HG03097 (cell line): ENCODE data around the gene ADAMTS9.

Experiments used
- ATAC-seq: cut with Tn5 transposase; IDR thresholded peaks from one replicate; pipeline ENCODE4 v1.9.1; 2021; ENCODE audit not compliant: unreplicated experiment, low FRiP score

The ADAMTS9 gene

DNA sequence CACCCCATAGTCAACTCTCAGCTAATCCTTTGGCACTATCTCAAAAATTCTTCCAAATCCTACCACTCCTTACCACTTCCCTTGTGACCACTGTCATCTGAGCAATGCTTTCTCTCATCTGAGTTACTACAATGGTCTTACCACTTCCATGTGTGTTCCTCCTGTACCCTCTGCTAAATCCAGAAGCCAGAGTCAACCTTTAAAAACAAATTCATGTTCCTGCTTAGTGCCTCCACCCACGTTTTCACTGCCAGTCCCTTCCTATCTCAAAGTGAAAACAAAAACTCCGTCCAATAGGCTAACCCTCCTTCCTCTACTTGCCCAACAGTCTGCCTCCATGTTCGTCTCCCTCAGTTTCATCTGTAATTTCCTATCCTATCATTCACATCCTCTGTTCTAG is 109.0 kb downstream of the ADAMTS9 start:
- ATAC-seq, result no peak

DNA sequence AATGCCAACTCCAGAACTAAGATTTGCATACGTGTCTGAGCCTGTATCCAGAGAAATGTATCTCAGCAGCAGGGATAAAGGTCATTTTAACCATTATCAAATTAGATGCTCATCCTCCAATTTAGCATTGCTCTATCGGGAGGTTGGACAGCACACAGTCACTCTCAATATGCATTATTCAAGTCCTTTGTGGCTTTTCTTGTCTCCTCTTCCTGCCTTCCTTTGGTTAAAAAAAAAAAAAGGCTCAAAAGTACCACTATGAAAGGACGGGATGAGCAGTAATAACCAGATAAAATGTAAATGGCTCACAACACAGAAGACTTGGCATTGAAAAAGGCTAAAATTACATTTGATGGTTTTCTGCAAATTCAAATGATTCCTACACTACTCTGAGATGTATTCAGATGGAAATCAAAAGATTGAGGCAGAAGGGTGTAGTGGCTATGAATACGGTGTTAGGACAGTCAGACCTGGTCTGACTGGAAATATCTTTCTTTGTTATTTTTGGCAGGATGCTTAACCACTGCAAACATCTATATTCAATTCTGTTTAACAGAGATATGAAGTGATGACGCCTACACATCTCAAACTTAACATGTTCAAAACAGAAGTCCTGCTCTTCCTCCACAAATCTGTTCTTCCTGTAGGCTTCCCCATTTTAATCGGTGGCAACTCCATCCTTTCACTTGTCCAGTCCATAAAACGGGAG is 109.6 kb downstream of the ADAMTS9 start:
- ATAC-seq, result no peak

DNA sequence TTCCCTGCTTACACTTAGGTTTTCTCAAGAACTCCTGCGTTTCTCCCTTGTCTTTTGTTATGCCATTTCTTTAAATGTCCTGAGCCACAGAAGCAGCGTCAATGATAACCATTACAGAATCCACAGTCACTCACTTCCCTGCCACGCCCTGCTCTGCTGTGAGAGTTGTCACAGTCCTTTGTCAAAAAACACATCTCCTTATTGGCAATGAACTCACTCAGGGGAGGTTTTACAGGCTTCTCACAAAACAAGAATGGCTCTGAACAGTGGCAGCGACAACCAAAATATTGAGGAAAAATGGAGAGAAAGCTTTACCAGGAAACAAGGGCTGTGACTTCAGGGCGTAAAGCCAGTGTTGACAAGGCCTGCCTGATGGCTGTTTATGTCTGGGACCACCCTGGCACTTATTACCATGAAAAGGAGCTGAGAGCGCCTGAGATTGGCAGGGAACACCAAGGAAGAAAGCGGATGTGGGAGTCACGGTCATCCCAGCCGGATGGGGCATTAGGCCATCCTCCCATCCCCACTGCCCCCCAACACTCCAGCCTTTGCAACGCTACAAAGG is 111.5 kb downstream of the ADAMTS9 start:
- ATAC-seq, result no peak

DNA sequence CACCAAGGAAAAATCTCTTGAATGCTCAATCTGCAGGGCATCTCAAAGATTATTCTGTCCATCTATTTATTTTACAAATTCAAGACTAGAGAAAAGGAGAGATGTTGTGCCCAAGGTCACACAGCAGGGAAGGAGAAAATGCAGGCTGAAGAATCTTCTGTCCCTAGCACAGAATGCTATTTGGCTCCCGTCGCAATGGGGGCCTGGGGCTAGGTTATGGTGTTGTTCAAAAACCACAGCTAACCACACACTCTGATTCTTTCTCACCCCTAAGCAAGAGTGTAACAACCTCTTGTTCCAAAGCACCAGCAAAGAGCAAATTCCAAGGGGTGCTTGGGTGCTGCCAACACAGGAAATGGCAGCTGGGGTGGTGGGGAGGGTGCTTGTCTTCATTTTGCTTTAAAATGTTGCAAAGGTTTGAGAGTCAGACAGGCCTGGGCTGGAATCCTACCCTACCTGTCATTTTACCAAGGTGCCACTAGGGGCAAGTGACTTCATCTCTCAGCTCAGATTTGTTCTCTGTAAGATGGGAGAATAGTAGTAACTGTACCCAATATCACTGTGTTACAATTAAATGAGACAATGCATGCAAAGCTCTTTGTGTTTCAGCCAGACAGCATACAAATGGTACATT is 112.5 kb downstream of the ADAMTS9 start:
- no peak for ATAC-seq

DNA sequence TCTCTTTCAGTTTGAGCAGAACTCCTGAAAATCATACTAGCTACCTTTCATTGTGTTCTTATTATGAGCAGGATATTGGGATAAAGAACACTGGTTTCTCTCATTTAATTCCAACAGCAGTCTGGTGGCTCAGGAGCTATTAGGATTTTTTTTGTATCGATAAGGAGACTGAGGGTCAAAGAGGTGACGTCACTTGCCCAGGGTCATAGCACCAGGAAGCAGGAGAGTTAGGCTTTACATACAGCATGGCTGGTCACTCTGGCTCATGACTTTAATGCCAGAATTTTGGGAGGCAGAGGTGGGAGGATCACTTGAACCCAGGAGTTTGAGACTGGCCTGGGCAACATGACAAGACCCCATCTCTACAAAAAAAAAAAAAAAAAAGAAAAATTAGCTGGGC is 113.6 kb downstream of the ADAMTS9 start:
- ATAC-seq, result no peak

DNA sequence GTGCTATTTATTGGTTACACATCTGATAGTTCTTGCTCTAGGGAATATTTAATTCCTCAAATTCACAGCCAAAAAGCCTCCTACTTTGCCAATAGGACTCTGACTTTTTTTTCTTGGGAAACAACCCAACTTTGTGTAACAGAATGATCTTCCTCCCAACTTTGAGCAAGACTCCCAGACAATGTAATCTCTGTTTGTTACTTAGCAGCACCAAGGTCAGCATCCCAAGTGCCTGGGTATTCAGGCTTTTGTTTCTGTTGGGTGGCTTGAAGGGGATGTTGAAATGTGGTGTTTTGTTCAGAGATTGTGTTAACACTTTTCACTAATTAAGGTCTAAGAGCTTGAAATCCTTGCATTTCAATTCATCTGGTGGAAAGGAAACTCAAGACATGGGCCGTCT is 115.8 kb downstream of the ADAMTS9 start:
- ATAC-seq, result no peak

DNA sequence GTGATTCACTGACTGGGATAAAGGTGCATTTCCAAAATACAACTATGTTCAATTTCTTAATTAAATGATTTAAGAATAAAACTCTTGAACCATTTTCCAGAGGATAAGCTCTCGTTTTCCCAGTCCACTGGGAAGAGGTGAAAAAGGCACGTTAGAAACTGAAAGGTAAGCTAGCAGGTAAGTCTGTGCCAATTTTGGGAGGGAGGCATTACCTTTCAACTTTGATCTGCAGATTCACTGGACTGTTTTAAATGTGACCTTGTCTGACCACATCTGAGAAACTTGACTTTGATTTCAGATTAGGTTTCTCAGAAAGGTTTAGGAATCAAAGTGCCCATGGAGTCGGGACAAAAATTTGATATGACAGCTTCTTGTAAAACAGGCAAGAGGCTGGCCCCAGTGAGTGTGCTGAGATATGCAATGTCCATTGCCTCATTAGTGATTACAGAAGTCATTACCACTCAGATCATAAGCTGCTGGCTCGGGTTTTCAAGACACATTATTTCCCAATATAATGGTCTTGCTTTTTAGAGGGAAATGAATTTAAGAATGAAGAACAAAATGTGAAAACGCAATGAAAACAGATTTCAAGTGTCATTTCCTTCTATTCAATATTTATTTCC is 118.8 kb downstream of the ADAMTS9 start:
- no peak for ATAC-seq

DNA sequence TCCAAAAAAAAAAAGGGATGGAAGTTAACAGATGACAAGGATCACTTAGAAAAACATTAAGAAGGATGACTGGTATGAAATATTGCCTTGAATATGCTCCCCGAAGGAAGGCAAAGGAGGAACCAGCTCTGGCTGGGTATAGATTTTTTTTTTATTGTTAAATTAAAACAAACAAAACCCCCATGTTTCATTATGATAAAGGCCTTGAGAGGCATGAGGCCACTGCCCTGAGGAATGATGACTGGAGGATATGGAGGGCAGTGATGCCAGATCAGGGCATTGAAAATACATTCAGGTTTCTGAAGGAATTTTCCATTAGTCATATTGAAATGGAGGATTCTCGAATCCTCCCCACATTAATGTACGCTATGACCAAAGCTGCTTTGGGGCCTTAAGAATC is 120.9 kb downstream of the ADAMTS9 start:
- no peak for ATAC-seq

DNA sequence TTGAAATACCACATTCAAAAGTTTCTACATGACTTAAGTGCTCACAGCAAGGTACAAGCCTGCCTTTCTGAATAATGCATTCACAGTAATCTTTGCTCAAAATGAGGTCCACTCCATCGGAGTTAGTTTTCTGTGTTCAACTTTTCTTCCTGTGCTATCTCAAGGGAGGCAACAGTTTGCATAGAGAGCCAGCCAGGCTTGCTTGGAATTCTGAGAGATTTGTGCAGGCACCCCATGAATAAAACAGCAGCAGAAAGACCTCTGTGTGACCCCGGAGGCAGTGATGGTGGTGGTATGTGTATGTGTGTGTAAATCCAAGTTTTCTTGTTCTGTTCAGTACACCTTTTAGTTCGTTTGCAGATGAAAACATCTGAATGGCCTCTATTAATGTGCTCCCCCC is 124.0 kb downstream of the ADAMTS9 start:
- ATAC-seq, result no peak

DNA sequence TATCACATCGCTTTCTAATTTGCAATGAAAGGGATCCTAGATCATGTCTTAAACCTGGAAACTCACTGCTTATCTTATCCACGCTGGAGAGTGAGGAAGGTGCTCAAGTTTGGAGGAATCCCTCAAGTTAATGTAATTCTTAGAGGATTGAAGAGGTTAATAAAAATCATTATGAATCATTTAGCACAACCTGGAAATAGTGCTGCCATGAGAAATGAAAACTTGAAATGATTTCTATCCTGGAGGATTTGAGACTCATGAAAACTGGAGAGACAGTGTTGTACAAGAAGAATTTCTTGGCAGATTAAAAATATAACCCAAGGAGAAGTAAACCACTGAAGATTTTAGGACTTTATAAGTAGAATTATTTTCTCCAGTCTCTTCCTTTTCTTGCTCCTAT is 125.9 kb downstream of the ADAMTS9 start:
- no peak for ATAC-seq

DNA sequence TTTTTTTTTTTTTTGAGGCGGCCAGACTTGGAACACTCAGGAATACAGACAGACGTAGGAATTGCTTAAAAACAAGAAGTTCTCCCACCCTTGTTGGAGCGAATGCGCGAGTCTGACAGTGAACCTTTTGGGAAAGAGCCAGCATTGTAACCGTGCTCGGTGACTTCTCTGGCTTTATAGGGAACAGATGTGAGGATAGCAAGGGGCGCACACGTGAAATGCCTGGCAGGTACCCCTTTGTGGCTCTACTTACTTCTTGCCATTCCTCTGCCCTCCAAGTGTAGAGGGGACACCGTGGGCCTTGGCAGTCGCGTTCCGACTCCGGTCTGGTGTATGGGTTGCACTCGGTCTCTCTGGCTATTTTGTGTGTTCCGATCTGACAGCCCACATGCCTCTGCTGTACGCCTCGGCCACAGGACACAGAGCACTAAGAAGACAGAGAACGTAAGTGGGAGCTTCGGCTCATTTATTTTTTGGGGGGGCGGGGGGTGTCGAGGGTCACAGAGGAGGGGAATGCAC is 126.4 kb downstream of the ADAMTS9 start:
- no peak for ATAC-seq

DNA sequence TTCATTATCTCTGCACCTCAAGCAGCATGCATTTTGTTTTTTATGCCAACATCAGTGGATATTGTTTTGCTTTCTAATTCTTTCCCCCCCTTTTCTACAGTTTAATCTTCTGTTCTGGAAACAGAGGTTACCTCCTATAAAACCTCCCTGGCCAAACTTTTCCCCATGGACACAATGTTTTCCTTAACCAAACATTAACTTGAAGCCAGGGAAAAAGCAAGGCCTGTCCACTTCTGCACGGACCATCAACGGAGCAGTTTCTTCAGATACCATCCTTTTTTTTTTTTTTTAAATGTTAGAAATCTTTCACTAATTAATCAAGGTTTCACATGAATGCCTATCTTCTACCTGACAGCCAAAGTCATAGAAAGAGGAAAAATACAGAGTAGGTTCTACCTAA is 127.0 kb downstream of the ADAMTS9 start:
- no peak for ATAC-seq

DNA sequence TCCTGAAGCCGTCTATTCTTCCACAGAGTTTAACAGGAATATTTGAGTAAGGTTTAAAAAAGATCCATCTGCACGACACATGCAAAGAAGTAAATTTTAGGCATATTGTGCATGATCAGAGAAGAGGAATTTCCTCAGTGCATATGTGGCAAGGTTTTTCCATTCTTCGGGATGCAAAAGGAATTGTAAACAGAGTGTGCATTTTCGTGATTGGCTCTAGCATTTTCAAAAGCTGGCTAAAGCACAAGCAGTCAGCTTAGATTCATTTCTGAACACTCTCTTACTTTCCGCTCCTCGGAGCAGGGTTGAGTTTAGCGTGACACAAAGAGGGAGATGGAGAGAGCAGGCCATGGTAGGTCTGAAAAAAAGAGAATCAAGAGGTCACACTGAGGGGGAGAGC is 128.2 kb downstream of the ADAMTS9 start:
- ATAC-seq, result no peak

DNA sequence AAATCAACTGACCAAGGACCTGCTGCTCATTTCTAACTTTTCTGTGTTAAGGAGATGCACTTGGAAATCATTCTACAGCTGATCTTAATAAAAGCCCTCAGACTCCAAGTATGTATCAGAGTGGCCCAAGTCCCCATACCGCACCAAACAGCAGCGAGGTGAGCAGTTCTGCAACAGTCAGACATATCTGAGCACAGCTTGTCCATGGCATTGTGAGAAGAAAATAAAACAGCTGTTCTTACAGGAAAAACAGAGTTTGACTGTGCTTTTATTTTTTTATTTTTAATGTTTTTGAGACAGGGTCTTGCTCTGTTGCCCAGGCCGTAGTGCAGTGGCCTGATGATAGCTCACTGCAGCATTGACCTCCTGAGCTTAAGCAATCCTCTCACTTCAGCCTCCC is 131.8 kb downstream of the ADAMTS9 start:
- ATAC-seq, result no peak

DNA sequence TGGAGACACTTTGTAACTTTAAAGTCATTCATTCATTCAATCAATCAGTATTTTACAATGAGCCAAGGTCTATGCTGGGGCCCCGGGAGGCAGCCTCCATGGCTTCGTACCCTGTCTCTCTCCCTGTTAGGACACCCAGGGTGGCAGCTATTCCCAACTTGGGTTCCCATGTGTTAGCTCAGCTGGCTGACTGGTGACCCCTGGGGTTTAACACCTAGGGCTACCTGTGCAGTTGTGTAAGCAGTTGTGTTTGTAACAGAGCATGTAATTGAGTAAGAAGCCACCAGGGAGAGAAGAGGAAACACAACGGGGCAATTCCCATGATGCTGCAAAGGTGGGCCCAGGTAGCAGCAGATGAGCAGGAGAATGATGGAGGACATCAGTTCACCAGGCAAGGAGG is 132.4 kb downstream of the ADAMTS9 start:
- no peak for ATAC-seq

DNA sequence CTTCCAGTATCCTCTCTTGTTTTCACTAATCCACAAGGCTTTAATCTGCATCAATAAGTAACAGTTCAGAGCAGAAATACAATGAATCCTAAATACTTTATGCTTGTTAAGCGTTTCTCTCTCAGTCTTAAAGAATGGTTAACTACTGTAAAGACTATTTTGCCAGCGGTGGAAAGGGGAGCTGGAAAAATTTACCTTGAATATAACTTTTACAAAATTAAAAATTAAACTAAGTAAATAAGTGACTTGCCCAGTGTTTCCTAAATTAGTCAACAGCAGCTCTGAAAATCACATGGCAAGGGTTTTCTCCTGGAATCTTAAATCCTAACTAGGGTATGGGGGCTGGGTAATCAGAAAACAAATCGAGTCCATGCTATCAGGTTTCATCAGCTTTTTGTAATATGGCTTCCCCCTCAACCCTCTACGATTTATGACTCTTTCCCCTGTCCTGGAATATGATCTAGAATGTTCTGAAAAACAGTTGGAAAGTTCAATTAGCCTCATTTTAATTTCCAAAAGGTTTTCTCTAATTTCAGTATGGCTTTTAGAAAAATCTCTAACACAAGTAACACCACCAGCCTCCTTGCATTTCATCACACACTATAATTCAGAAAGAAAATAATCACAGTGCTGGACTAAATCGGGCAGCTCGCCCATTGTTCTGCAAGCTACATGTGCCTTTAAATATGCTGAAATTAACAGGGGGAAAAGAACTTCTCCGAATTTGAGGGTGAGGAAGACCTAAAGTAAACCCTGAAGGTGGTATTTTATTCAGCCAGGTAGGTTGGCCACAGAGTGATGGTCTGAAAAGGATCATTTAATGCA is 133.5 kb downstream of the ADAMTS9 start:
- ATAC-seq, result no peak

DNA sequence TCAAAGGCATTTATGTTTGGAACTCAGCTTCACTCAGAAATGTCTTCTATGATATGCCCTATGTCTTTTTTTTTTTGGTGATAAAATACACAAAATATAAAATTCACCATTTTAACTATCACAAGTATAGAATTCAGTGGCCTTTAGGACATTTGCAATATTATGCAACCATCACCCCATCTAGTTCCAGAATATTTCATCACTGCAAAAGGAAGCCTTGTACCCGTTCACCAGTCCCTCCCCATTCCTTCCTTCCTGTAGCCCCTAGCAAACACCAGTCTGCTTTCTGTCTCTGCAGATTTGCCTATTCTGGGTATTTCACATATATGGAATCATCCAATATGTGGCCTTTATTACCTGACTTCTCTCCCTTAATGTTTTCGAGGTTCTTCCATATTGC is 134.8 kb downstream of the ADAMTS9 start:
- no peak for ATAC-seq

DNA sequence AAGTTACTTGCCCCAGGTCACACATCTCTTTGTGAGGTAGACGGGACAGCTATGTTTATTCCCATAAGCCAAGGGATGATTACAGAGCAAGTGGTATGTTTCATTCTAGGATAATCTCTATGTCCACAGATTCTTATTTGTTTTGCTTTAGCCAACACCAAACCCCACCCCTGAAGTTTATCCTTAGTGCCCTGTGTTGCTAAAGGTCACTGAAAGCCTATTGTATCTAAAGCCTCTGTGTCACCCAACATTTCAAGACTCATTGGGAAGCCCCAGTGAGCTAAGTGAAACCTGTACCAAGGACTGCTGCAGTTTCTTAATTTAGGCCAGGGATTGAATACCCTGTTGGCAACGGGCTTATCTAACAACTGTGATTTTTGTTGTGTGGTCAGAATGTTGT is 135.6 kb downstream of the ADAMTS9 start:
- ATAC-seq, result no peak

DNA sequence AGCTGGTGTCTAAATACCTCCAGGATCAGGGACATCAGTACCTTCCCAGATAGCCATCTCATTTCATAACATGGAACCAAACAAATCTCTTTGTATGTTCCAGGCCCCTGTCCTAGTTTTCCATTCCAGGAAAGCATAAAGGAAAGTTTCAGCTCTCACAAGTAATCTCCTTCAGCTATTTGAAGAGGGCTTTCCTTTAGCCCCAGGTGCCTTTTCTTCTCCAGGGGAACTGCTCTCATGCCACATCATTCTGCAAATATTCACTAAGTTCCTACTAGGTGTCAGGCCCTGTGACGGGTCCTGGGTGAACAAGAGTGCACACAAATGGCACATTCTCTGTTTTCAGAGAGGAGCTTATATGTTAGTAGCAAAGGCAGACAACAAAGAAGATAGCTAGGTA is 136.1 kb downstream of the ADAMTS9 start:
- no peak for ATAC-seq

DNA sequence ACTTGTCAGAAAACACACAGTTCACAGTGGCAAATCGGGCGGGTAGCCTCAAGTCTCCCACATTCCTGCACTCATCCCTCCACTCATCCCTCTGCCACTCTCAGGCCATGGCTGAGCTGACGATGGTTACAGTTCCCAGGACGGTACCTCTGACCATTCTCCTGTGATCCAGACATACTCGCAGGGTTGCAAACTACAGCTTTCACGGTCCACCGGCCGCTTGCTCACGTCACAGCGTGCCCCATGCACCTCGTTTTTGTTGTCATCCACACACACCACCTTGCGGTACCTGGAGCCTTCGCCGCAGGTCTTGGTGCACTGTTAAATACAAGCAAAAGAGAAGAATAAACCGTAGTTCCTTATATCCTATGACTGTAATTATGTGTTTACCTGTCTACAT is 137.1 kb downstream of the ADAMTS9 start:
- ATAC-seq, result no peak

DNA sequence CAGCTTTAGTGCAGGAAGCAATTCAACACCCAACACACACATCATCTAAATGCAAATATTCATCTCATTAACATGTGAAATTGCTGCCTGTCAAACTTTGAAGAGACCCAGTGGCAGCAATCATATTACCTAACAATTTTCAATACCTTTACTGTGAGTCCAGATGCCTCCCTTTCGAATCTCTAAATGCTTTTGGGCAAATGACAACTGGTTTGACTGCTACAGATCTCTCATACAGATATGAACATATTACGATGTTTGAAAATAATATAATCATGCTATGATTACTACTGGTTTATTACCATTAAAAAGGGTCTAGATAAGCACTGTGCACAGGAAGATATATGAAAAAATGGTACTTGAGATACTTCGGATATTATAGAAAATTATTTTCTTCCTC is 137.9 kb downstream of the ADAMTS9 start:
- no peak for ATAC-seq
